ENCODE results near the gene PHACTR2. TPM values are rescaled to one million over a fixed set of nuclear protein-coding genes. Genes with fewer than 3 reads are reported as not detected.

Gene PHACTR2
- total and polyA plus RNA-seq, 2 of the 13 experiments (the other 11 are each of a cell fraction or from before 2014, with no cell fraction given): 11.3 to 28.2 TPM

DNA sequence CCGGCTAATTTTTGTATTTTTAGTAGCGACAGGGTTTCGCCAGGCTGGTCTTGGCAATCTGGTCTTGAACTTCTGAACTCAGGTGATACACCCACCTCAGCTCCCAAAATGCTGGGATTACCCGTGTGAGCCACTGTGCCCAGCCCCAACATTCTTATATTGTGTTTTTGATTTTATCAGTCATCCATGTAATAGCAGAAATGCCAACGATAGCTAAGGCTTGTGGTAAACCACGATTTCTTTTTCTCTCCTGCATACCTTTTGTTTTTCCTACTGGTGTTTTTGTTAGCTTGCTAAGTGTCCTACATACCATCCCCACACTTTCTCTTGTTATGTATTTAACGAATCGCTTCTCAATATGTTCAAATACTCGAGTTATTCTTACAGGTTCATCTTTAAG, 12.1 kb downstream of the PHACTR2 start:
- ATAC-seq: no peak
- no peak for FAIRE-seq
- intact Hi-C loops (cut with micrococcal nuclease; ENCODE audit: unreplicated experiment) (loop anchor here (5.0 kb wide), 3 partner anchors 37 to 152 kb away; partner anchors contain the start of gene LTV1), in situ Hi-C loops (cut with HindIII; ENCODE audit: extremely low pct_ligation_motif_present, low pct_unique_long_range_greater_than_20kb) (loop anchor here (5.0 kb wide), 1 partner anchor 57 kb away; no protein-coding TSS in a partner anchor)
- DNase-seq (ENCODE audit: low spot score): no peak
- TF ChIP-seq ZNF101 (CRISPR knock-in tag; IDR thresholded peaks at IDR 0.05; ENCODE audit: borderline replicate concordance, low read depth) (no peak), ZNF460 (CRISPR knock-in tag; IDR thresholded peaks at IDR 0.05; ENCODE audit: borderline replicate concordance) (no peak), CBX1 (IDR thresholded peaks at IDR 0.05; ENCODE audit: low read depth) (no peak), SIX4 (CRISPR knock-in tag; IDR thresholded peaks at IDR 0.05) (no peak), HMG20A (CRISPR knock-in tag; IDR thresholded peaks at IDR 0.05; ENCODE audit: borderline replicate concordance) (no peak), NFKBIZ (CRISPR knock-in tag; IDR thresholded peaks at IDR 0.05) (no peak), ZFP90 (CRISPR knock-in tag; IDR thresholded peaks at IDR 0.05; ENCODE audit: borderline replicate concordance) (no peak), SAP130 (CRISPR knock-in tag; IDR thresholded peaks at IDR 0.05; ENCODE audit: low read depth) (no peak)
- TF ChIP-seq, protein P1, sequence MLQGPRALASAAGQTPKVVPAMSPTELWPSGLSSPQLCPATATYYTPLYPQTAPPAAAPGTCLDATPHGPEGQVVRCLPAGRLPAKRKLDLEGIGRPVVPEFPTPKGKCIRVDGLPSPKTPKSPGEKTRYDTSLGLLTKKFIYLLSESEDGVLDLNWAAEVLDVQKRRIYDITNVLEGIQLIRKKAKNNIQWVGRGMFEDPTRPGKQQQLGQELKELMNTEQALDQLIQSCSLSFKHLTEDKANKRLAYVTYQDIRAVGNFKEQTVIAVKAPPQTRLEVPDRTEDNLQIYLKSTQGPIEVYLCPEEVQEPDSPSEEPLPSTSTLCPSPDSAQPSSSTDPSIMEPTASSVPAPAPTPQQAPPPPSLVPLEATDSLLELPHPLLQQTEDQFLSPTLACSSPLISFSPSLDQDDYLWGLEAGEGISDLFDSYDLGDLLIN (CRISPR knock-in tag; IDR thresholded peaks at IDR 0.05; ENCODE audit: borderline replicate concordance): no peak
- TF ChIP-seq, protein P2, sequence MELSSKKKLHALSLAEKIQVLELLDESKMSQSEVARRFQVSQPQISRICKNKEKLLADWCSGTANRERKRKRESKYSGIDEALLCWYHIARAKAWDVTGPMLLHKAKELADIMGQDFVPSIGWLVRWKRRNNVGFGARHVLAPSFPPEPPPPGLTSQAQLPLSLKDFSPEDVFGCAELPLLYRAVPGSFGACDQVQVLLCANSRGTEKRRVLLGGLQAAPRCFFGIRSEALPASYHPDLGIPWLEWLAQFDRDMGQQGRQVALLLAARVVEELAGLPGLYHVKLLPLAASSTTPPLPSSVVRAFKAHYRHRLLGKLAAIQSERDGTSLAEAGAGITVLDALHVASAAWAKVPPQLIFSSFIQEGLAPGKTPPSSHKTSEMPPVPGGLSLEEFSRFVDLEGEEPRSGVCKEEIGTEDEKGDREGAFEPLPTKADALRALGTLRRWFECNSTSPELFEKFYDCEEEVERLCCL (CRISPR knock-in tag; IDR thresholded peaks at IDR 0.05; ENCODE audit: borderline replicate concordance): no peak
- no peaks in the 10 kb centered on the region for H3K36me3 ChIP-seq (replicated peaks in 1 of 2; ENCODE audit: control insufficient read depth in 1 of 2, insufficient read depth in 2 of 2, low read length in 2 of 2)
- no peaks in the 10 kb centered on the region for H3K9me3 ChIP-seq (ENCODE audit: low read length)
- no peaks in the 10 kb centered on the region for H3K27me3 ChIP-seq (ENCODE audit: control insufficient read depth in 1 of 2, insufficient read depth in 2 of 2, low read length in 2 of 2)
- no peak overlapping the region for H3K9ac ChIP-seq (ENCODE audit: insufficient read depth, low read depth, low read length)
- ChIA-PET CTCF (ENCODE audit: low intra/inter-chr PET ratio, low total read pairs) (no interaction called here), POLR2A (interaction anchor here (1.2 to 2.4 kb wide), 2 partner anchors 10 to 153 kb away, joined by 4 to 7 read pairs; partner anchors contain the start of gene LTV1)
- no peak overlapping the region for H3K4me2 ChIP-seq (ENCODE audit: low read depth, low read length)
- 94% methylated on average over 9 of the region's 9 CpGs for WGBS (ENCODE audit: low lambda C conversion rate)
- peaks cover 83% of the 10 kb centered on the region for H3K4me1 ChIP-seq (ENCODE audit: insufficient read depth, low read length)
- no peak overlapping the region for H3K4me3 ChIP-seq (replicated peaks in 1 of 3; ENCODE audit: insufficient read depth in 1 of 3, low read depth in 2 of 3, low read length in 3 of 3)
- peaks cover 62% of the 10 kb centered on the region for H3K79me2 ChIP-seq (ENCODE audit: insufficient read depth, low read length)
- H3K27ac ChIP-seq (ENCODE audit: extremely low read length, insufficient read depth, low read length): no peak overlapping the region
- H2AFZ ChIP-seq (ENCODE audit: low read length): no peak overlapping the region
- H4K20me1 ChIP-seq (ENCODE audit: insufficient read depth, low read length): no peaks in the 10 kb centered on the region
- no TSS peak for BruUV-seq (replicated peaks)

Data from HepG2 (cell line).